AG09319 (cell line): ENCODE data around the gene CYB561.

ENCODE experiments used
- DNase-seq: peaks from one replicate; pipeline ENCODE4 v3.0.0-alpha.2; 2010; ENCODE audit warnings: low read depth; ENCODE audit errors: extremely low read depth
- TF ChIP-seq, protein P1 (sequence below): IDR thresholded peaks from 2 replicates; pipeline ENCODE4 v1.5.1; 2011; ENCODE audit warnings: low read depth, mild to moderate bottlenecking, inconsistent platforms, low read length, moderate library complexity

The CYB561 gene, protein sequence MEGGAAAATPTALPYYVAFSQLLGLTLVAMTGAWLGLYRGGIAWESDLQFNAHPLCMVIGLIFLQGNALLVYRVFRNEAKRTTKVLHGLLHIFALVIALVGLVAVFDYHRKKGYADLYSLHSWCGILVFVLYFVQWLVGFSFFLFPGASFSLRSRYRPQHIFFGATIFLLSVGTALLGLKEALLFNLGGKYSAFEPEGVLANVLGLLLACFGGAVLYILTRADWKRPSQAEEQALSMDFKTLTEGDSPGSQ

GRCh38 chr17:63445954-63446752, at the start of gene CYB561:
Gene CYB561 (minus strand): TSS chr17:63446306. CDS start chr17:63437547, 8,759 bp downstream.
- TF ChIP-seq, protein P1, sequence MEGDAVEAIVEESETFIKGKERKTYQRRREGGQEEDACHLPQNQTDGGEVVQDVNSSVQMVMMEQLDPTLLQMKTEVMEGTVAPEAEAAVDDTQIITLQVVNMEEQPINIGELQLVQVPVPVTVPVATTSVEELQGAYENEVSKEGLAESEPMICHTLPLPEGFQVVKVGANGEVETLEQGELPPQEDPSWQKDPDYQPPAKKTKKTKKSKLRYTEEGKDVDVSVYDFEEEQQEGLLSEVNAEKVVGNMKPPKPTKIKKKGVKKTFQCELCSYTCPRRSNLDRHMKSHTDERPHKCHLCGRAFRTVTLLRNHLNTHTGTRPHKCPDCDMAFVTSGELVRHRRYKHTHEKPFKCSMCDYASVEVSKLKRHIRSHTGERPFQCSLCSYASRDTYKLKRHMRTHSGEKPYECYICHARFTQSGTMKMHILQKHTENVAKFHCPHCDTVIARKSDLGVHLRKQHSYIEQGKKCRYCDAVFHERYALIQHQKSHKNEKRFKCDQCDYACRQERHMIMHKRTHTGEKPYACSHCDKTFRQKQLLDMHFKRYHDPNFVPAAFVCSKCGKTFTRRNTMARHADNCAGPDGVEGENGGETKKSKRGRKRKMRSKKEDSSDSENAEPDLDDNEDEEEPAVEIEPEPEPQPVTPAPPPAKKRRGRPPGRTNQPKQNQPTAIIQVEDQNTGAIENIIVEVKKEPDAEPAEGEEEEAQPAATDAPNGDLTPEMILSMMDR, result peak; percentile 17
- DNase-seq, result no peak

GRCh38 chr17:63495491-63495890, 49.4 kb upstream of the CYB561 start:
- TF ChIP-seq, protein P1, result no peak

DNA sequence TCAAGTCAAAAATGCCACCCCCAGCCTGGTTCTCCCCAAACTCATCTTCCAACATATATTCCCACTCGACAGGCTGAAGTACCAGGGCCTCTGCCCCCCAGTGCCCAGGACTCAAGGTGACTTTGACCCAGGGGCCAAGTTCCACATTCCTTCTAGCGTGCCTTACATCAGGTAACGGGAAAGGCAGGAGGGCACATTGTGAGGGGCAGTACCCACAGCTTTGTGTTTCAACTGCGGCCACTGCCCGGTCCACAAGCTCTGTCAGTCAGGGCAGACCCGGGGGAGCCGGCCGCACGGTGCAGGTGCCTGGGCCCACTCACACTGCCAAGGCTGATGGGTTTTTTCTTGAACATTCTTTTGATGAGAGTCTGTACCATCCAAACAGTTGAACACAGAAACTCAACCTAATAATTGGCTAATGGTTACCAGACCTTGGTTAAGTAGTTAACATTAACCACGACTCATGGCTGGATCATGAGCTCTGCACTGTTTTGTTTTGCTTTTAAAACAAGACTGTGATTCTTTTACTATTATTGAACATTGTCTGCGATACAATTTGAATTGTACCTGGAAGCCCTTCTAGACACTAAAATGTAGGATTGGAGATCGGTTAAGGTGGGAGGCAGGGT, 48.3 kb upstream of the CYB561 start:
- TF ChIP-seq, protein P1, result no peak
- no peak for DNase-seq

More at GRCh38 chr17:63495491-63495890, 49.4 kb upstream of the CYB561 start:
- DNase-seq, result no peak

GRCh38 chr17:63493411-63493810, 47.3 kb upstream of the CYB561 start:
- no peak for DNase-seq

GRCh38 chr17:63492940-63493339, 46.8 kb upstream of the CYB561 start:
- TF ChIP-seq, protein P1, result no peak
- DNase-seq, result no peak

More at GRCh38 chr17:63493411-63493810, 47.3 kb upstream of the CYB561 start:
- TF ChIP-seq, protein P1, result no peak

DNA sequence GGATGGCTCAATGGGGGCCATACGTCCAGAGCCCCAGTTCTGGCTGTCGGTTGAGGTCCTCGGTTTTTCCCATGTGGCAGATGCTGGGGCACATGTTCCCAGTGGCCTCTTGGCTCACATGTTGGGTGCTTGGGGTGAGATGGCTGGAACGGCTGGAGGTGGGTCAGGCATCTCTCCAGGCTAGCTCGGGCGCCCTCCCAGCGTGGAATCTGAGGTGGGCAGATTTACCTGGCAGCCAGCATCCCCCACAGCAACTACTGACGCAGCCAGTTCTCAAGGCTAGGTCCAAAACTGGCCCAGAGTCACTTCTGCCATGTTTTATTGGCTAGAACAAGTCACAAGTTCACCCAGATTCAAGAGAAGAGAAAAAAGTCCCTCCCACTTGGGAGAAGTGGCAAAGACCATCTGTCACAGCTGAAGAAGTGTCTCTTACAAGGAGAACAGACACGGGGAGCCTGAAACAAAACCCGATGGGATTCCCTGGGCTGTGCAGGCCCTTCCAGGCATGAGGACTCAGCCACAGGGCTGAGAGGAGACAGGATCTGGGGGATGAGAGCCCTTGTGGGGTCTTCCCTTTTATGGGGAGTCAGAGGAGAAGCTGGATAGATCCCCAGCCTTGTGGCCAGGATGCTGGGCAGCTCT, 46.0 kb upstream of the CYB561 start:
- no peak for DNase-seq
- TF ChIP-seq, protein P1, result no peak
